CD14-positive monocyte (primary cell): Measurements from ENCODE around the gene WBP1. TPM values are rescaled to one million over a fixed set of nuclear protein-coding genes. Genes with fewer than 3 reads are reported as not detected.
A peak's percentile ranks its signal among the peaks of the same experiment; 100 is the strongest.
"Not testable (repeated sequence)": the region's sequence is repeated elsewhere in the genome, so short reads cannot be mapped to it uniquely, and the experiment has no call there.

Experiments
- DNase-seq, 3 donors: peaks; one replicate each; pipeline ENCODE4 v3.0.0-alpha.2; 2011 to 2022
- H2AFZ ChIP-seq: 2 replicates; pipeline ENCODE4 v1.6.0; 2012; ENCODE audit warnings: mild to moderate bottlenecking, low read depth, low read length, inconsistent platforms; ENCODE audit not compliant: insufficient read depth, poor library complexity, severe bottlenecking
- H3K27ac ChIP-seq, 2 donors: 1 replicate in 1 of 2; 2 replicates in 1 of 2; pipeline ENCODE4 v1.5.1; 2012 to 2013; ENCODE audit warnings: low read length in 2 of 2, control low read depth in 1 of 2, inconsistent platforms in 1 of 2, low read depth in 1 of 2, mild to moderate bottlenecking in 1 of 2
- H3K27me3 ChIP-seq, 2 donors: one replicate each; pipeline versions ENCODE4 v1.6.0 to v1.6.1; 2011 to 2013; ENCODE audit warnings: low read length in 2 of 2; ENCODE audit not compliant: control insufficient read depth in 2 of 2, insufficient read depth in 2 of 2
- H3K36me3 ChIP-seq, 2 donors: replicated peaks in 1 of 2; 1 replicate in 1 of 2; 2 replicates in 1 of 2; pipeline versions ENCODE4 v1.5.1 to v1.6.1; 2012 to 2013; ENCODE audit warnings: low read length in 2 of 2, control low read depth in 1 of 2, inconsistent platforms in 1 of 2, mild to moderate bottlenecking in 1 of 2; ENCODE audit not compliant: insufficient read depth in 2 of 2, control insufficient read depth in 1 of 2
- H3K4me1 ChIP-seq, 2 donors: 1 replicate in 1 of 2; 2 replicates in 1 of 2; pipeline versions ENCODE4 v1.5.1 to v1.6.1; 2012 to 2013; ENCODE audit warnings: low read length in 2 of 2, control low read depth in 1 of 2, inconsistent platforms in 1 of 2, mild to moderate bottlenecking in 1 of 2, moderate library complexity in 1 of 2; ENCODE audit not compliant: insufficient read depth in 2 of 2, control insufficient read depth in 1 of 2
- H3K4me2 ChIP-seq: replicated peaks from 2 replicates; pipeline ENCODE3; 2012; ENCODE audit warnings: low read length, moderate library complexity, mild to moderate bottlenecking; ENCODE audit not compliant: poor library complexity, severe bottlenecking; ENCODE audit errors: extremely low read depth
- H3K4me3 ChIP-seq, 3 experiments: fragments of 200-600 bp in 1 of 3; sonication (generic) in 1 of 3; replicated peaks in 1 of 3; 1 replicate in 2 of 3; 2 replicates in 1 of 3; pipeline ENCODE4 v1.5.1; 2011 to 2013; ENCODE audit warnings: low read length in 3 of 3, mild to moderate bottlenecking in 3 of 3, control low read depth in 2 of 3, low read depth in 2 of 3, inconsistent platforms in 1 of 3, moderate library complexity in 1 of 3
- H3K79me2 ChIP-seq: 2 replicates; pipeline ENCODE4 v1.6.0; 2012; ENCODE audit warnings: mild to moderate bottlenecking, control low read depth, inconsistent platforms, low read length, moderate library complexity; ENCODE audit not compliant: insufficient read depth
- H3K9ac ChIP-seq: 2 replicates; pipeline ENCODE4 v1.6.0; 2017; ENCODE audit warnings: low read length, mild to moderate bottlenecking; ENCODE audit not compliant: insufficient read depth, poor library complexity, severe bottlenecking
- H3K9me3 ChIP-seq, 2 donors: replicated peaks in 1 of 2; 1 replicate in 1 of 2; 2 replicates in 1 of 2; pipeline versions ENCODE4 v1.5.1 to v1.6.1; 2012 to 2013; ENCODE audit warnings: low read length in 2 of 2, control low read depth in 1 of 2; ENCODE audit not compliant: control insufficient read depth in 1 of 2, insufficient read depth in 1 of 2
- H4K20me1 ChIP-seq: 2 replicates; pipeline ENCODE4 v1.6.0; 2012; ENCODE audit warnings: mild to moderate bottlenecking, low read length, control low read depth, moderate library complexity; ENCODE audit not compliant: insufficient read depth
- H3K27ac Mint-ChIP-seq, 7 donors: one replicate each; pipeline ENCODE4 v1.8.0; 2020; ENCODE audit warnings: mild to moderate bottlenecking in 7 of 7, mixed read lengths in 7 of 7, moderate library complexity in 6 of 7, inconsistent platforms in 2 of 7
- H3K27me3 Mint-ChIP-seq, 3 donors: one replicate each; pipeline ENCODE4 v1.8.0; 2021 to 2022; ENCODE audit warnings: low read depth in 3 of 3, mild to moderate bottlenecking in 3 of 3, mixed read lengths in 3 of 3, moderate library complexity in 3 of 3, inconsistent platforms in 1 of 3
- H3K36me3 Mint-ChIP-seq, 2 donors: one replicate each; pipeline ENCODE4 v1.8.0; 2020; ENCODE audit warnings: mixed read lengths in 2 of 2, inconsistent platforms in 1 of 2, mild to moderate bottlenecking in 1 of 2
- H3K4me1 Mint-ChIP-seq: one replicate; pipeline ENCODE4 v1.8.0; 2020; ENCODE audit warnings: mild to moderate bottlenecking, mixed read lengths
- H3K4me3 Mint-ChIP-seq, 2 donors: one replicate each; pipeline ENCODE4 v1.8.0; 2020; ENCODE audit warnings: mild to moderate bottlenecking in 2 of 2, mixed read lengths in 2 of 2, moderate library complexity in 1 of 2
- H3K9me3 Mint-ChIP-seq, 7 donors: one replicate each; pipeline ENCODE4 v1.8.0; 2020 to 2022; ENCODE audit warnings: mixed read lengths in 7 of 7, mild to moderate bottlenecking in 6 of 7, moderate library complexity in 6 of 7, inconsistent platforms in 2 of 7
- CTCF ChIP-seq: fragments of 200-600 bp; IDR thresholded peaks from one replicate; pipeline ENCODE4 v1.8.0; 2022; ENCODE audit warnings: antibody characterized with exemption, mild to moderate bottlenecking
- WGBS: methylation state at CpG from one replicate; pipeline ENCODE4 v1.1.5; 2013; ENCODE audit warnings: missing lambda C conversion rate; ENCODE audit not compliant: insufficient coverage; 5-methylcytosine and 5-hydroxymethylcytosine counted together
- intact Hi-C, 2 donors: fragments of 100-400 bp; cut with micrococcal nuclease; formaldehyde crosslinking; loops; one replicate each; pipeline versions ENCODE4 v1.15.0 to v1.15.1; 2023
- polyA plus RNA-seq, 3 donors: library from polyadenylated mRNA; depleted of rRNA in 1 of 3; unstranded in 2 of 3; stranded (reverse) in 1 of 3; fragments of 300-500 nt in 2 of 3; fragments of >200 nt in 1 of 3; fragmentation: Illumina TruSeq in 2 of 3; gene quantifications; 1 replicate in 2 of 3; 2 replicates in 1 of 3; pipeline ENCODE4 v1.2.3, GENCODE V29; 2012 to 2021

Gene WBP1
- polyA plus RNA-seq, 3 donors, result 23.9 to 109 (median 31.0) TPM

- Histone ChIP-seq H3K4me1 (peaks cover 24 to 33% of the 10 kb centered on the region in 2 donors), H3K27ac (no peak overlapping the region), H3K9me3 (no peaks in the 10 kb centered on the region), H3K4me3 (no peak overlapping the region), H3K27me3 (no peaks in the 10 kb centered on the region), H3K4me2 (no peak overlapping the region), H2AFZ (no peak overlapping the region), H3K36me3 (peaks cover 19 to 24% of the 10 kb centered on the region in 2 donors), H4K20me1 (peaks cover 6% of the 10 kb centered on the region), H3K79me2 (peaks cover 20% of the 10 kb centered on the region), H3K9ac (no peak overlapping the region)
- WGBS, result 100% methylated on average over 4 of the region's 4 CpGs
- intact Hi-C loops, result no loop called here
- no peak for DNase-seq
- H3K4me1 Mint-ChIP-seq, result peaks cover 36% of the 10 kb centered on the region
- H3K27me3 Mint-ChIP-seq, result peaks cover 0 to 2% (median 0%) of the 10 kb centered on the region in 3 donors
- peak overlapping the region in 1 of 2 donors; percentile 25 for H3K4me3 Mint-ChIP-seq
- peaks cover 18 to 24% of the 10 kb centered on the region in 2 donors for H3K36me3 Mint-ChIP-seq
- TF ChIP-seq CTCF, result no peak
- H3K27ac Mint-ChIP-seq, result peak overlapping the region in 1 of 7 donors; percentile 15
- peaks cover 0 to 3% (median 0%) of the 10 kb centered on the region in 7 donors for H3K9me3 Mint-ChIP-seq
Measured at GRCh38 chr2:74462786-74463105, 4.5 kb downstream of the WBP1 start.

GRCh38 chr2:74464406-74464805 is 6.2 kb downstream of the WBP1 start:
- 18% methylated on average over 11 of the region's 13 CpGs for WGBS
- peak overlapping the region; percentile 79 for H3K9ac ChIP-seq
- peak overlapping the region in 1 of 2 donors; percentile 93 for H3K27ac ChIP-seq
- no peaks in the 10 kb centered on the region for H3K27me3 Mint-ChIP-seq
- peak overlapping the region; percentile 51 to 86 (median 53) for H3K4me3 ChIP-seq
- no peaks in the 10 kb centered on the region for H3K9me3 ChIP-seq
- H3K4me1 ChIP-seq, result peaks cover 14 to 23% of the 10 kb centered on the region in 2 donors
- peaks cover 19 to 24% of the 10 kb centered on the region in 2 donors for H3K36me3 ChIP-seq
- peaks cover 27% of the 10 kb centered on the region for H3K4me1 Mint-ChIP-seq
- no peak for TF ChIP-seq CTCF
- H3K36me3 Mint-ChIP-seq, result peaks cover 18 to 24% of the 10 kb centered on the region in 2 donors
- H4K20me1 ChIP-seq, result peaks cover 6% of the 10 kb centered on the region
- H3K27ac Mint-ChIP-seq, result peak overlapping the region in 4 of 7 donors; percentile 43 to 75 (median 70)
- peak overlapping the region; percentile 94 for H3K4me2 ChIP-seq
- H2AFZ ChIP-seq, result peak overlapping the region; percentile 83
- H3K79me2 ChIP-seq, result peaks cover 13% of the 10 kb centered on the region
- intact Hi-C loops, result no loop called here
- no peak for DNase-seq
- H3K9me3 Mint-ChIP-seq, result peaks cover 0 to 3% (median 0%) of the 10 kb centered on the region in 7 donors
- no peaks in the 10 kb centered on the region for H3K27me3 ChIP-seq
- H3K4me3 Mint-ChIP-seq, result peak overlapping the region; percentile 91 to 97

- H3K9me3 Mint-ChIP-seq, H3K27ac ChIP-seq, H3K4me3 ChIP-seq, H2AFZ ChIP-seq, H3K27me3 Mint-ChIP-seq, H3K27me3 ChIP-seq, DNase-seq, H3K9me3 ChIP-seq, H3K4me2 ChIP-seq, H3K9ac ChIP-seq, intact Hi-C loops, H3K4me3 Mint-ChIP-seq, H4K20me1 ChIP-seq: not testable (repeated sequence)
- WGBS, result 100% methylated on average over 9 of the region's 12 CpGs
- Mint-ChIP-seq H3K36me3 (peaks cover 19 to 28% of the 10 kb centered on the region in 2 donors), H3K4me1 (peaks cover 24% of the 10 kb centered on the region), H3K27ac (peak overlapping the region in 1 of 7 donors; percentile 60)
- Histone ChIP-seq H3K79me2 (peaks cover 13% of the 10 kb centered on the region), H3K4me1 (peaks cover 25 to 32% of the 10 kb centered on the region in 2 donors), H3K36me3 (peaks cover 14 to 16% of the 10 kb centered on the region in 2 donors)
Measured at GRCh38 chr2:74470742-74471141, 12.5 kb downstream of the WBP1 start.
